MM.1S (cell line): ENCODE measurements around the gene SELENOO.

Source experiments
- CTCF ChIP-seq: fragments of 300-600 bp; sonication (generic); IDR thresholded peaks from 2 replicates; pipeline ENCODE4 v1.5.1; 2016; ENCODE audit warnings: antibody characterized with exemption, low read length, mixed read lengths
- EZH2 ChIP-seq: fragments of 300-600 bp; sonication (generic); optimal IDR thresholded peaks from 2 replicates; pipeline ENCODE3; 2017; ENCODE audit warnings: low read depth, mild to moderate bottlenecking, antibody characterized with exemption, low read length, mixed read lengths

GRCh38 chr22:50238755-50239154 is 37.9 kb downstream of the SELENOO start:
- TF ChIP-seq CTCF (no peak), EZH2 (no peak)
